Measurements from ENCODE around the gene KCNJ3. TPM values are rescaled to one million over a fixed set of nuclear protein-coding genes. Genes with fewer than 3 reads are reported as not detected.

Gene KCNJ3
- total RNA-seq, result 1 to 10 TPM in 1 of 6 experiments, under 1 TPM in 5; 0.12 to 1.5 (median 0.52) TPM
- long read RNA-seq, result 0 reads

GRCh38 chr2:154698296-154698720 is at the start of gene KCNJ3:
KCNJ3 (plus strand) TSS chr2:154698695; CDS start chr2:154698776, 81 bp downstream.
- intact Hi-C loops (cut with DNase I), result no loop called here
- no peaks in the 10 kb centered on the region for H3K36me3 ChIP-seq
- peak; percentile 4 to 26 (median 11) for ATAC-seq
- H3K27me3 ChIP-seq, result no peaks in the 10 kb centered on the region
- H3K27ac ChIP-seq, result peak within 1 kb of the TSS; percentile 9 to 47 (median 38)
- H3K4me1 ChIP-seq, result peaks cover 0 to 9% (median 4%) of the 10 kb centered on the region in 4 donors
- 2% methylated on average over 14 of the region's 16 CpGs for WGBS (ENCODE audit: insufficient coverage, low coverage, low lambda C conversion rate, missing lambda C conversion rate)
- no peak for DNase-seq
- H3K9me3 ChIP-seq, result no peaks in the 10 kb centered on the region
- H3K4me3 ChIP-seq, result peak within 1 kb of the TSS; percentile 57 to 63 (median 57)
- no peak for TF ChIP-seq POLR2A (IDR thresholded peaks at IDR 0.05)
- no peak for TF ChIP-seq CTCF (IDR thresholded peaks at IDR 0.05)

- H3K4me1 ChIP-seq, result peaks cover 0 to 5% (median 0%) of the 10 kb centered on the region in 4 donors
- TF ChIP-seq CTCF (IDR thresholded peaks at IDR 0.05), result no peak
- no peak for TF ChIP-seq POLR2A (IDR thresholded peaks at IDR 0.05)
- no peaks in the 10 kb centered on the region for H3K36me3 ChIP-seq
- no peaks in the 10 kb centered on the region for H3K27me3 ChIP-seq
- no peak for DNase-seq
- no peak for ATAC-seq
- intact Hi-C loops (cut with DNase I), result no loop called here
- H3K4me3 ChIP-seq, result no peak overlapping the region
- H3K27ac ChIP-seq, result no peak overlapping the region
- H3K9me3 ChIP-seq, result no peaks in the 10 kb centered on the region
Measured at GRCh38 chr2:154655499-154655898, 43.0 kb upstream of the KCNJ3 start.

- Histone ChIP-seq H3K27ac (no peak overlapping the region), H3K4me1 (peaks cover 0 to 3% (median 0%) of the 10 kb centered on the region in 4 donors), H3K4me3 (no peak overlapping the region), H3K36me3 (no peaks in the 10 kb centered on the region), H3K27me3 (no peaks in the 10 kb centered on the region), H3K9me3 (no peaks in the 10 kb centered on the region)
- DNase-seq, result no peak
- intact Hi-C loops (cut with DNase I), result no loop called here
- no peak for TF ChIP-seq POLR2A (IDR thresholded peaks at IDR 0.05)
- WGBS (ENCODE audit: insufficient coverage, low coverage, low lambda C conversion rate, missing lambda C conversion rate), result 88% methylated on average over 1 of the region's 1 CpG
- no peak for ATAC-seq
Measured at GRCh38 chr2:154658854-154659253, 39.6 kb upstream of the KCNJ3 start.

GRCh38 chr2:154664248-154664647 is 34.2 kb upstream of the KCNJ3 start:
- peak in 3 of 4 donors; percentile 72 to 73 (median 73) for ATAC-seq

GRCh38 chr2:154670083-154670482 is 28.4 kb upstream of the KCNJ3 start:
- Histone ChIP-seq H3K27ac (no peak overlapping the region), H3K36me3 (no peaks in the 10 kb centered on the region), H3K9me3 (no peaks in the 10 kb centered on the region), H3K4me3 (no peak overlapping the region), H3K4me1 (no peaks in the 10 kb centered on the region), H3K27me3 (no peaks in the 10 kb centered on the region)
- peak; percentile 25 to 60 (median 54) for ATAC-seq
- intact Hi-C loops (cut with DNase I), result no loop called here
- TF ChIP-seq CTCF (IDR thresholded peaks at IDR 0.05), result no peak
- no peak for TF ChIP-seq POLR2A (IDR thresholded peaks at IDR 0.05)
- WGBS (ENCODE audit: insufficient coverage, low coverage, low lambda C conversion rate, missing lambda C conversion rate), result 21% methylated on average over 1 of the region's 1 CpG
- no peak for DNase-seq

More at GRCh38 chr2:154664248-154664647, 34.2 kb upstream of the KCNJ3 start:
- no peak for TF ChIP-seq POLR2A (IDR thresholded peaks at IDR 0.05)
- TF ChIP-seq CTCF (IDR thresholded peaks at IDR 0.05), result no peak
- Histone ChIP-seq H3K27ac (no peak overlapping the region), H3K27me3 (no peaks in the 10 kb centered on the region), H3K4me1 (no peaks in the 10 kb centered on the region), H3K4me3 (no peak overlapping the region), H3K9me3 (no peaks in the 10 kb centered on the region), H3K36me3 (no peaks in the 10 kb centered on the region)
- DNase-seq, result no peak
- intact Hi-C loops (cut with DNase I), result no loop called here
